ENCODE measurements around the gene ITGB2.

Gene ITGB2

GRCh38 chr21:44950351-44950750 lies 29.7 kb upstream of the ITGB2 start:
- H3K4me3 ChIP-seq (ENCODE audit: low read depth, low read length, poor library complexity, severe bottlenecking): no peak overlapping the region
- no peak overlapping the region for H3K9ac ChIP-seq (ENCODE audit: low read length)
- H3K4me1 ChIP-seq (ENCODE audit: insufficient read depth, low read length, severe bottlenecking): peaks cover 24% of the 10 kb centered on the region
- no peaks in the 10 kb centered on the region for H3K9me2 ChIP-seq (ENCODE audit: low read depth, low read length)
- H3F3A ChIP-seq (ENCODE audit: insufficient read depth, low read length): no peaks in the 10 kb centered on the region
- no peak overlapping the region for H3K4me2 ChIP-seq (ENCODE audit: low read length)
- peaks cover 56% of the 10 kb centered on the region for H3K36me3 ChIP-seq (ENCODE audit: insufficient read depth, low read length)
- H3K27ac ChIP-seq (ENCODE audit: low read depth, low read length, poor library complexity, severe bottlenecking): no peak overlapping the region
- no peaks in the 10 kb centered on the region for H3K9me3 ChIP-seq (ENCODE audit: low read length)
- H4K20me1 ChIP-seq (ENCODE audit: insufficient read depth, low read length): no peaks in the 10 kb centered on the region
- H3K27me3 ChIP-seq (ENCODE audit: insufficient read depth, low read length): no peaks in the 10 kb centered on the region
- TF ChIP-seq, protein P1, sequence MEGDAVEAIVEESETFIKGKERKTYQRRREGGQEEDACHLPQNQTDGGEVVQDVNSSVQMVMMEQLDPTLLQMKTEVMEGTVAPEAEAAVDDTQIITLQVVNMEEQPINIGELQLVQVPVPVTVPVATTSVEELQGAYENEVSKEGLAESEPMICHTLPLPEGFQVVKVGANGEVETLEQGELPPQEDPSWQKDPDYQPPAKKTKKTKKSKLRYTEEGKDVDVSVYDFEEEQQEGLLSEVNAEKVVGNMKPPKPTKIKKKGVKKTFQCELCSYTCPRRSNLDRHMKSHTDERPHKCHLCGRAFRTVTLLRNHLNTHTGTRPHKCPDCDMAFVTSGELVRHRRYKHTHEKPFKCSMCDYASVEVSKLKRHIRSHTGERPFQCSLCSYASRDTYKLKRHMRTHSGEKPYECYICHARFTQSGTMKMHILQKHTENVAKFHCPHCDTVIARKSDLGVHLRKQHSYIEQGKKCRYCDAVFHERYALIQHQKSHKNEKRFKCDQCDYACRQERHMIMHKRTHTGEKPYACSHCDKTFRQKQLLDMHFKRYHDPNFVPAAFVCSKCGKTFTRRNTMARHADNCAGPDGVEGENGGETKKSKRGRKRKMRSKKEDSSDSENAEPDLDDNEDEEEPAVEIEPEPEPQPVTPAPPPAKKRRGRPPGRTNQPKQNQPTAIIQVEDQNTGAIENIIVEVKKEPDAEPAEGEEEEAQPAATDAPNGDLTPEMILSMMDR (IDR thresholded peaks at IDR 0.05; ENCODE audit: low read length): no peak
- TF ChIP-seq EZH2 (IDR thresholded peaks at IDR 0.05; ENCODE audit: borderline replicate concordance, low read length): no peak
- no peak overlapping the region for H2AFZ ChIP-seq (ENCODE audit: low read length)
- no peaks in the 10 kb centered on the region for H3K79me2 ChIP-seq (ENCODE audit: insufficient read depth, low read length)

GRCh38 chr21:44949779-44950198 lies 29.1 kb upstream of the ITGB2 start:
- H3K27me3 ChIP-seq (ENCODE audit: insufficient read depth, low read length): no peaks in the 10 kb centered on the region
- no peak for TF ChIP-seq EZH2 (IDR thresholded peaks at IDR 0.05; ENCODE audit: borderline replicate concordance, low read length)
- TF ChIP-seq, protein P1 (IDR thresholded peaks at IDR 0.05; ENCODE audit: low read length): peak; percentile 86
- peaks cover 57% of the 10 kb centered on the region for H3K36me3 ChIP-seq (ENCODE audit: insufficient read depth, low read length)
- H3F3A ChIP-seq (ENCODE audit: insufficient read depth, low read length): no peaks in the 10 kb centered on the region
- no peak overlapping the region for H3K4me3 ChIP-seq (ENCODE audit: low read depth, low read length, poor library complexity, severe bottlenecking)
- no peak overlapping the region for H2AFZ ChIP-seq (ENCODE audit: low read length)
- no peaks in the 10 kb centered on the region for H3K9me2 ChIP-seq (ENCODE audit: low read depth, low read length)
- no peaks in the 10 kb centered on the region for H3K9me3 ChIP-seq (ENCODE audit: low read length)
- H3K4me1 ChIP-seq (ENCODE audit: insufficient read depth, low read length, severe bottlenecking): peaks cover 24% of the 10 kb centered on the region
- H3K4me2 ChIP-seq (ENCODE audit: low read length): peak overlapping the region; percentile 11; the same call in 1 of the 2 replicates
- no peak overlapping the region for H3K9ac ChIP-seq (ENCODE audit: low read length)
- H3K79me2 ChIP-seq (ENCODE audit: insufficient read depth, low read length): no peaks in the 10 kb centered on the region
- no peaks in the 10 kb centered on the region for H4K20me1 ChIP-seq (ENCODE audit: insufficient read depth, low read length)
- no peak overlapping the region for H3K27ac ChIP-seq (ENCODE audit: low read depth, low read length, poor library complexity, severe bottlenecking)

DNA sequence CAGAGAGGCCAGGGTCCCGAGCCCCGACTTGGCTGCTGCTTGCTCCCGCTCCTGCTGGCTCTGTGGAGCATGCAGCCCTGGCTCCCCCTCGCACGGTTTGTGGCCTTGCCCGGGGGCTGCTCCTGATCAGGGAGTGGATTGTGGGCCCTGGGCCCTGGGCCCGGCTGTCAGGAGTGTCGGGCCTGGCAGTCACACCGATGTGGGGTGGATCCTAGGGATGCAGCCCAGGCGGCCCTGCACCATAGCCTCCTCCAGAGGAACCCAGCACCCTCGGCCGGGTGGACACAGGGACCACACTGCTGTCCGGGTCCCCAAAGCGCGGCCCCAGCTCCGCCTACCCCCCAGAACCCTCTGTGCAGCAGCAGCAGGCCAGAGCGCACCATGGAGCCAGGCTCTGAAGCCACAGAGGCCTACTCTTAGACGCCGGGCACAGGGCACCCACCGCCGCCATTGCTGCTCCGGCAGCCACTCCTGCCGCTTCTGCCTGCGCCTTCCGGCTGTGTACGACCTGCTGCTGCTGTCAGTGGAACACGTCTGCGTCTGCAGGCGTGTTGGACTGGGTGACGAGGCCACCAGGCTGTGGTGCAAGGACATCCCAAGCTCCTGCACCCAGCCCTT lies 28.6 kb upstream of the ITGB2 start:
- Histone ChIP-seq H2AFZ (ENCODE audit: low read length) (no peak overlapping the region), H3F3A (ENCODE audit: insufficient read depth, low read length) (no peaks in the 10 kb centered on the region), H3K27ac (ENCODE audit: low read depth, low read length, poor library complexity, severe bottlenecking) (no peak overlapping the region), H3K4me3 (ENCODE audit: low read depth, low read length, poor library complexity, severe bottlenecking) (no peak overlapping the region), H3K79me2 (ENCODE audit: insufficient read depth, low read length) (no peaks in the 10 kb centered on the region), H4K20me1 (ENCODE audit: insufficient read depth, low read length) (no peaks in the 10 kb centered on the region), H3K9me3 (ENCODE audit: low read length) (no peaks in the 10 kb centered on the region), H3K36me3 (ENCODE audit: insufficient read depth, low read length) (peaks cover 57% of the 10 kb centered on the region), H3K9ac (ENCODE audit: low read length) (no peak overlapping the region), H3K4me1 (ENCODE audit: insufficient read depth, low read length, severe bottlenecking) (peaks cover 24% of the 10 kb centered on the region), H3K9me2 (ENCODE audit: low read depth, low read length) (no peaks in the 10 kb centered on the region), H3K27me3 (ENCODE audit: insufficient read depth, low read length) (no peaks in the 10 kb centered on the region), H3K4me2 (ENCODE audit: low read length) (peak overlapping the region; percentile 11; the same call in 1 of the 2 replicates)
- TF ChIP-seq, protein P1 (IDR thresholded peaks at IDR 0.05; ENCODE audit: low read length): no peak
- no peak for TF ChIP-seq EZH2 (IDR thresholded peaks at IDR 0.05; ENCODE audit: borderline replicate concordance, low read length)

All from OCI-LY1 (cell line).